T-helper 2 cell (primary cell): ENCODE data around the gene FARS2.

Experiments used
- DNase-seq, 5 experiments: peaks; one replicate each; pipeline versions ENCODE4 v3.0.0 to v3.0.0-alpha.2; 2012 to 2022

FARS2 gene

GRCh38 chr6:5326022-5326641, 64.8 kb downstream of the FARS2 start:
- no peak for DNase-seq

DNA sequence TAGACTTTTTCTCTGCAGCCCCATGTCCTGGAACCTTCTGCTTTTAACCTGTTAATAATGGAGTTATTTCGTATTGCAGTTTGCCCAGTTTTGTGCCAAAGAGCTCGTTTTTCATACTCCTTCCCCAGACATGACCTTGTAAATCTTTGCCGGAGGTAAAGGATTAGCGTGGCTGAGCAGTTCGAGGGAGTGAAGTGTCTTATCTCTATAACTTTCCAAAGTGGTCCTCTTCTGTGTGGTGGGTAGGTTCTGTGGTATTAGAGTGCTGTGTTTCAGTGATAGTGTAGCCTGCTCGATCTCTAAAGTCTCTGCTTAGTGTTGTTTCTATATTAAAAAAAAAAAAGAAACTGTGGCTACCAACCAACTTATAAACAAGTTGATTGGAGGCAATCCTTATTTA, 67.5 kb downstream of the FARS2 start:
- no peak for DNase-seq

DNA sequence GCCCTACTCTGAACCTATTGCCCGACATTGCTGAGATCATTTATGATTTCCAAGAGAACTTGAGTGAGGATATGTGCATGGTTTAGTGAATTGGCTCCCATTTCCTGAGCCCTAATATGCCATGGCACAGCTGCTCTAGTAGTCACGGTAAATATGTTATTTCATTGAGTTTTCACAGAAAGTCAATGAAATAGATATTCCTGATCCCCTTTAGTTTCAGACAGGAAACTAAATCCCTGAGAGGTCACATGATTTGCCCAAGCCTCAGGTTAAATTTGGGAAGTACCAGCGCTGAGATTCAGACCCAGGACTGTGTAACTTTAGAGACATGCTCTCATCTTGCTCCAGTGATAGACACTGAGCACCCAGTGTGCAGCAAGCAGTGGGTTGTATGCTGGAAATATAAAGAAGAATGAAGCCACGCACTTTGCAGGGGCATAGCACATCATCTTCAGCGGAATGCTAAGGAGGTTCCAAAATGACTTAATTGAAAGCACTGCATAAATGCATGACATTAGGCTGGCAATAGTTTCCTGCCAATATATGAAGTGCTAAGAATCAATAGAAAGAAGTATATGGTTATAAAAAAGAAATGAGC, 70.6 kb downstream of the FARS2 start:
- DNase-seq: no peak

GRCh38 chr6:5333658-5334057, 72.3 kb downstream of the FARS2 start:
- DNase-seq: no peak

DNA sequence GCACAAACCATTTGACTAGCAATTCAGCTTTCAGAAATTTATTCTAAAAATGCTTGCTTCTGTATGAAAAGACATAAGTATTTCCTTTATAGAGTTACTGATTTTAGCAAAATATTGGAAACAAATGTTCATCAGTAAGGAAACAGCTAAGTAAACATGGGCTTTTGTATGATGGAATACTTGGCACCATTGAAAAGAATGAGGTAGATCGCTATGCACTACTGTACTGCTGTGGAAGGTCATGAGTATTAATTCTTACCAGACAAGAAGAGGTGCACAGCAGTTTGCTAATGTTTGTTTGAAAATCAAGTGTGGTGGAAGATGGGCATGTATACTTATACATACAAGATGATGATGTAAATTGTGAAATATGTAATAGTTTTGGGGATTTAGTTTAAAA, 73.0 kb downstream of the FARS2 start:
- DNase-seq: no peak

- no peak for DNase-seq
Observed at GRCh38 chr6:5335020-5335419, 73.7 kb downstream of the FARS2 start.

DNA sequence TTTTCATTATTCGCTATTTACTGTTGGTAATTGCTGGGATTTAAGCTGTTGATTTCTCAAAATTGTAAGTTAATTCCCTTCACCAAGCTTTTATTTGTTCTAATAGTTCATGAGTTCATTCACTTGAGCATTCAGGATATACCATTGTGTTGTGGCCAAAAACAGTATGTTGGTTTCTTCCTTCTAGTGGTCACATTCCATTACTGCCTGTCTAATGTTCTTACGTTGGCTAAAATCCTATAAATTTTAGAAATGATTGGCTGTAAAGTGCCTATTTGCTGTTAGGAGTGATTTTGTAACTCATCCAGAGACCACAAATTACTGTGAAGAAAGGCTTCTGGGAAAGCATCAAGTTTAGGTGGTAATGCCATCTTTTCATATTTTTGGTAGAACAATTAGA, 76.3 kb downstream of the FARS2 start:
- DNase-seq: peak in 1 of 5 experiments; percentile 57

DNA sequence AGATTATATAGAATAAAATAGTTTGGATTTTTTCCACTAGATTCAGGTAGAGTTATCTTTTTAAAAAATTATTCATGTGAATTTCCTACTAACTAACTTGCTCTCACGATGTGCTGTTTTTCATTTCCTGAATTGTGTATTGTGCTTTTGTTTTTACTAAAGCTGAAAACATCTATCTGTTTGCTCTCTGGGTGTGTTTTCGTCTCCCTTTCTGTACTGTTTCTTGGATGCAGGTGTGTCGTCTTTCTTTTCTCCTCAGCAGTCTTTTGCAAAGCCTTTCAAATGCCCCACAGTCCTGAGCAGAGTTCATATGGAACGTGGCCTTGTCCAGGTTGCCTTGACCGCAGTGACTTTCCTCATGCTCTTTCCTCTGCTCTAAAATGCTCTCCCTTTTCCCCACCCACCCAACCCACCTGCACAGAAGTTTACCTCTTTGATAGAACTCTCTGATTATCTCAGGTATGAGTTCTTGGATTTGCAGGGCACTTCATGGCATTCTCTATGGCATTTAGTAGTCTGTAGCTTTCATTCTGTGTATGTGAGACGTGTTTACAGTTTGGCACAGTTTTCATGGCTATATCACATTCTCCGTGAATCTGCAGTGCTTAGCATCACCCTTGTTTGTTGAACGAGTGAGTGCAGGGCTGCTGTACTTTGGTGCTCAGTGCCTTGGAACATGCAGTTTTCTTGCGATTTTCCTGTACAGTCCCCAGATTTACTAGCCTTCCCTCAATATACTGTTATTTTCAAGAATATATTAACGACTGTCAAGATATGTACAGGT, 77.1 kb downstream of the FARS2 start:
- peak in 1 of 5 experiments; percentile 58 for DNase-seq

- no peak for DNase-seq
Observed at GRCh38 chr6:5339786-5340185, 78.5 kb downstream of the FARS2 start.

- no peak for DNase-seq
Observed at GRCh38 chr6:5341845-5342244, 80.5 kb downstream of the FARS2 start.

- DNase-seq: no peak
Observed at GRCh38 chr6:5343998-5344397, 82.7 kb downstream of the FARS2 start.

GRCh38 chr6:5345324-5345723, 84.0 kb downstream of the FARS2 start:
- DNase-seq: no peak

- no peak for DNase-seq
Observed at GRCh38 chr6:5351552-5352210, 90.4 kb downstream of the FARS2 start.

DNA sequence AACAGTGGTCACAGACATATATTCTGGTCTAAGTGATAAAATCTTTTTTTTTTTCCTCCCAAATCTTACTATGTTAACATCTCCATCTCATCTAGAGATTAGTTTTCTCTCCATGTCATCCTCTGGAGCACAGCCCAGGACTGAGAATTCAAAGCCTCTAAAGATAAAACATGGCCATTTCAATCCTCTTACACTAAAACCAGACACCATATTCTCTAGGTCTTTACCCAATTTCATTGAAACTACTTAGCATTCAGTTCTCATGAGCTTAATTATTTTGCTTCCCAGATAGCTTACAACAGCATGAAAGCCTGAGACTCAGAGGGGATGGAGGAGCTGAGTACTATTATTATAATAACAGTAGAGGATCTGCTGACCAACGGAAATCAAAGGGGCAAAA, 92.7 kb downstream of the FARS2 start:
- no peak for DNase-seq

GRCh38 chr6:5357486-5357885, 96.2 kb downstream of the FARS2 start:
- DNase-seq: no peak

- DNase-seq: no peak
Observed at GRCh38 chr6:5359417-5359816, 98.1 kb downstream of the FARS2 start.

- DNase-seq: no peak
Observed at GRCh38 chr6:5361396-5361795, 100.1 kb downstream of the FARS2 start.

DNA sequence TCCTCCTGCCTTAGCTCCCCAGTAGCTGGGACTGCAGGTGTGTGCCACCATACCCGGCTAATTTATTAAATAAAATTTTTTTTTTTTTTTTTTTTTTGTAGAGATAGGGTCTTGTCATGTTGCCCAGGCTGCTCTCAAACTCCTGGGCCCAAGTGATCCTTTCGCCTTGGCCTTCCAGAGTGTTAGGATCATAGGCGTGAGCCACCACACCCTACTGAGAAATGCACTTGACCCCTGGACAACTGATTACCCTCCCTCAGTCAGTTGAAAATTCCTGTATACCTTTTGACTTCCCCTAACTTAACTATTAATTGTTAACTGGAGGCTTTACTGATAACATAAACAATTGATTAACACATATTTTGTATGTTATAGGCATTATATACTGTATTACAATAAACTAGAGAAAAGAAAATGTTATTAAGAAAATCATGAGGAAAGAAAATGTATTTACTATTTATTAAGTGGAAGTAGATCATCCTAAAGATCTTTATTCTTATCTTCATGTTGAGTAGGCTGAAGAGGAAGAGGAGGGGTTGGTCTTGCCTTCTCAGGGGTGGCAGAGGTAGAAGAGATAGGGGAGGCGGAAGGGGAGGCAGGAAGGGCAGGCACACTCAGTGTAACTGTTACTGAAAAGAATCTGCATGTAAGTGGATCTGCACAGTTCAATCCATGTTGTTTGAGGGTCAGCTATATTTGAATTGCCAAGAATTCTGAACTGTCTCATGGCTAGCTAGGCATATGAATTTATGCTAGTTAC, 104.3 kb downstream of the FARS2 start:
- DNase-seq: no peak

- no peak for DNase-seq
Observed at GRCh38 chr6:5366941-5367340, 105.6 kb downstream of the FARS2 start.

DNA sequence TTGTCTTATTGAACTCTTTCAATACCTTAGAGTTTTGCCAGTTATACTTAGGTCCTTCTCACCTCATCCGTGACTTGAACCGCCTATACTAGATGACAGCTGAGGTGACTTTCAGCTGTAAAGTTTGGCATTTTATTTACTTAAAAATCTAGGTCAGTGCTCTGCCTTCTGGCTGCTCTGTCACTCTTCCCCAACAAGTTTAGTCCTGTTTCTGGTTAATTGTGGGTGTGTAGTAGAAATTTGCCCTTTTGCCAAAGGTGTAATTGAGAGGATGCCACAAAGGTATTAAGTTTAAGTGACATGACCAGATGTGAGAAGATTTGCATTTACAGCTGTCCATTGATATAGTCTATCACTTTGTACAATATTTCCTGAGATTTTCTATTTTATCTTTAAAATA, 106.2 kb downstream of the FARS2 start:
- DNase-seq: no peak

DNA sequence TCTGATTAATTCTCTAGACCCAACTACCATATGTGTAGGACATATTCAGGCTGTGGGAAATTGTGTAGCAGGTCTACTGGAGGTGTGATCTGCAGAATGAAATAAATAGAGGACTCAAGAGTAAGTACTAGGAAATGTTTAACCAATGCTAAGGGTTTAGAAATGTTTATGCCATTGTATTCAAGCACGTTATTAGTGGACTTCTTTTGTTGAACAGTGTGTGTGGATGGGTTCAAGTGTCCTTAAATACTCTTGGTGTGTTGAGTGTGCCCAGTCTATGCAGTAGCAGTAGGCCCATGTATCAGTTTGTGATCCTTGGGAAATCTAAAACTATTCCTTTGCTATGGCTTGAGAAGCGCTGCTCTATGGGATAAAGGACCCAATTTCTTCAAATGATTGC, 112.1 kb downstream of the FARS2 start:
- no peak for DNase-seq

DNA sequence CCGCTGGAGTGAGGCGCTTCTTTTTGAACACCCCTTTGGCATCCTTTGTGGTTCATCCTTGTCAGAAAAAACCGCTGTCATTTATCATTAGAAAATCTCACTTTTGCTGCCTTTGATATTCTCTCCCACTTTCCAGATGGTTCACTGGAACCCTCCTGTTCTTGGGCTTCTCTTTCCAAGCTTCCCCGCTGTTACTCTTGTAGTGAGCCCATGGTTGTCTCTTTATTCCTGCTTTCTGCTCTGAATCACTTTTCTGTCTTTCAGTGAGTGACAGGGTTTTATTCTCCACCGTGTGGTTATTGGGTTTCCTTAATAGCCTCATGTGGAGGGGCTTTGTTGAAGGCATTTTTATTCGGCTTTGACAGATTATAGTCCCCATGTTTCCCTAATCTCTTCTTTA, 117.0 kb downstream of the FARS2 start:
- no peak for DNase-seq
